Measurements from ENCODE around the gene MPZL1. TPM values are rescaled to one million over a fixed set of nuclear protein-coding genes. Genes with fewer than 3 reads are reported as not detected.
"Not testable (repeated sequence)": the region's sequence is repeated elsewhere in the genome, so short reads cannot be mapped to it uniquely, and the experiment has no call there.

The MPZL1 gene
- total RNA-seq, 1 donor from 2014 or later: 149 TPM

- no peaks in the 10 kb centered on the region for H3K9me3 Mint-ChIP-seq (ENCODE audit: unreplicated experiment)
- no peak for TF ChIP-seq CTCF (IDR thresholded peaks at IDR 0.05; ENCODE audit: partially characterized antibody, unreplicated experiment)
- H3K4me1 Mint-ChIP-seq (ENCODE audit: low read depth, unreplicated experiment): no peaks in the 10 kb centered on the region
- DNase-seq: no peak
- no peak overlapping the region for H3K27ac Mint-ChIP-seq (ENCODE audit: unreplicated experiment)
- peaks cover 7% of the 10 kb centered on the region for H3K36me3 Mint-ChIP-seq (ENCODE audit: unreplicated experiment)
- H3K27me3 Mint-ChIP-seq (ENCODE audit: unreplicated experiment): no peaks in the 10 kb centered on the region
- H3K4me3 Mint-ChIP-seq (ENCODE audit: unreplicated experiment): no peak overlapping the region
Observed at GRCh38 chr1:167734227-167734626, 12.4 kb downstream of the MPZL1 start.

- DNase-seq: no peak
- Mint-ChIP-seq H3K27ac (ENCODE audit: unreplicated experiment) (no peak overlapping the region), H3K27me3 (ENCODE audit: unreplicated experiment) (peaks cover 2% of the 10 kb centered on the region), H3K4me3 (ENCODE audit: unreplicated experiment) (no peak overlapping the region), H3K36me3 (ENCODE audit: unreplicated experiment) (peaks cover 7% of the 10 kb centered on the region), H3K4me1 (ENCODE audit: low read depth, unreplicated experiment) (no peaks in the 10 kb centered on the region), H3K9me3 (ENCODE audit: unreplicated experiment) (no peaks in the 10 kb centered on the region)
- no peak for TF ChIP-seq CTCF (IDR thresholded peaks at IDR 0.05; ENCODE audit: partially characterized antibody, unreplicated experiment)
Observed at GRCh38 chr1:167734841-167735240, 13.1 kb downstream of the MPZL1 start.

GRCh38 chr1:167737169-167737568 is 15.4 kb downstream of the MPZL1 start:
- H3K27me3 Mint-ChIP-seq (ENCODE audit: unreplicated experiment): peaks cover 2% of the 10 kb centered on the region
- peaks cover 7% of the 10 kb centered on the region for H3K36me3 Mint-ChIP-seq (ENCODE audit: unreplicated experiment)
- H3K4me3 Mint-ChIP-seq (ENCODE audit: unreplicated experiment): no peak overlapping the region
- DNase-seq: no peak
- no peaks in the 10 kb centered on the region for H3K4me1 Mint-ChIP-seq (ENCODE audit: low read depth, unreplicated experiment)
- H3K9me3 Mint-ChIP-seq (ENCODE audit: unreplicated experiment): no peaks in the 10 kb centered on the region
- no peak for TF ChIP-seq CTCF (IDR thresholded peaks at IDR 0.05; ENCODE audit: partially characterized antibody, unreplicated experiment)
- no peak overlapping the region for H3K27ac Mint-ChIP-seq (ENCODE audit: unreplicated experiment)

GRCh38 chr1:167738158-167738557 is 16.4 kb downstream of the MPZL1 start:
- no peaks in the 10 kb centered on the region for H3K9me3 Mint-ChIP-seq (ENCODE audit: unreplicated experiment)
- no peak for TF ChIP-seq CTCF (IDR thresholded peaks at IDR 0.05; ENCODE audit: partially characterized antibody, unreplicated experiment)
- peaks cover 2% of the 10 kb centered on the region for H3K27me3 Mint-ChIP-seq (ENCODE audit: unreplicated experiment)
- no peaks in the 10 kb centered on the region for H3K4me1 Mint-ChIP-seq (ENCODE audit: low read depth, unreplicated experiment)
- H3K36me3 Mint-ChIP-seq (ENCODE audit: unreplicated experiment): peaks cover 7% of the 10 kb centered on the region
- no peak for DNase-seq
- no peak overlapping the region for H3K27ac Mint-ChIP-seq (ENCODE audit: unreplicated experiment)
- no peak overlapping the region for H3K4me3 Mint-ChIP-seq (ENCODE audit: unreplicated experiment)

- TF ChIP-seq CTCF (IDR thresholded peaks at IDR 0.05; ENCODE audit: partially characterized antibody, unreplicated experiment): no peak
- H3K4me1 Mint-ChIP-seq (ENCODE audit: low read depth, unreplicated experiment): no peaks in the 10 kb centered on the region
- peaks cover 2% of the 10 kb centered on the region for H3K27me3 Mint-ChIP-seq (ENCODE audit: unreplicated experiment)
- no peaks in the 10 kb centered on the region for H3K9me3 Mint-ChIP-seq (ENCODE audit: unreplicated experiment)
- no peak overlapping the region for H3K27ac Mint-ChIP-seq (ENCODE audit: unreplicated experiment)
- no peak overlapping the region for H3K4me3 Mint-ChIP-seq (ENCODE audit: unreplicated experiment)
- DNase-seq: no peak
- peaks cover 7% of the 10 kb centered on the region for H3K36me3 Mint-ChIP-seq (ENCODE audit: unreplicated experiment)
Observed at GRCh38 chr1:167739752-167740151, 18.0 kb downstream of the MPZL1 start.

- not testable (repeated sequence) for H3K4me3 Mint-ChIP-seq (ENCODE audit: unreplicated experiment); DNase-seq
Observed at GRCh38 chr1:167741103-167741502, 19.3 kb downstream of the MPZL1 start.

GRCh38 chr1:167742392-167743057 is 20.7 kb downstream of the MPZL1 start:
- DNase-seq; H3K9me3 Mint-ChIP-seq (ENCODE audit: unreplicated experiment); H3K4me3 Mint-ChIP-seq (ENCODE audit: unreplicated experiment); H3K27me3 Mint-ChIP-seq (ENCODE audit: unreplicated experiment); H3K27ac Mint-ChIP-seq (ENCODE audit: unreplicated experiment); H3K4me1 Mint-ChIP-seq (ENCODE audit: low read depth, unreplicated experiment); H3K36me3 Mint-ChIP-seq (ENCODE audit: unreplicated experiment): not testable (repeated sequence)

More at GRCh38 chr1:167741103-167741502, 19.3 kb downstream of the MPZL1 start:
- H3K4me1 Mint-ChIP-seq (ENCODE audit: low read depth, unreplicated experiment); H3K36me3 Mint-ChIP-seq (ENCODE audit: unreplicated experiment); H3K27ac Mint-ChIP-seq (ENCODE audit: unreplicated experiment); H3K9me3 Mint-ChIP-seq (ENCODE audit: unreplicated experiment); H3K27me3 Mint-ChIP-seq (ENCODE audit: unreplicated experiment): not testable (repeated sequence)
